Activated naive CD4-positive, alpha-beta T cell treated with anti-CD3 and anti-CD28 coated beads for 36 hours (primary cell): Measurements from ENCODE around the gene TUBA4A. TPM values are rescaled to one million over a fixed set of nuclear protein-coding genes. Genes with fewer than 3 reads are reported as not detected.
A peak's percentile ranks its signal among the peaks of the same experiment; 100 is the strongest.

Experiments used
- CTCF ChIA-PET: fragments of 350-600 bp; sonication (Branson Sonifier 250); formaldehyde crosslinking; loops from one replicate; lab custom pipeline; 2021; ENCODE audit warnings: antibody characterized with exemption; lab: Charles Lee
- DNase-seq: peaks from one replicate; pipeline ENCODE4 v3.0.0-alpha.2; 2020
- H3K27ac Mint-ChIP-seq: one replicate; pipeline ENCODE4 v1.8.0; 2021; ENCODE audit warnings: mild to moderate bottlenecking, mixed read lengths
- H3K27me3 Mint-ChIP-seq: one replicate; pipeline ENCODE4 v1.8.0; 2021; ENCODE audit warnings: low read depth, mixed read lengths
- H3K36me3 Mint-ChIP-seq: one replicate; pipeline ENCODE4 v1.8.0; 2021; ENCODE audit warnings: low read depth, mixed read lengths
- H3K4me1 Mint-ChIP-seq: one replicate; pipeline ENCODE4 v1.8.0; 2021; ENCODE audit warnings: low read depth, mixed read lengths
- H3K4me3 Mint-ChIP-seq: one replicate; pipeline ENCODE4 v1.8.0; 2021; ENCODE audit warnings: mild to moderate bottlenecking, moderate library complexity, mixed read lengths
- H3K9me3 Mint-ChIP-seq: one replicate; pipeline ENCODE4 v1.8.0; 2021; ENCODE audit warnings: mixed read lengths
- intact Hi-C: fragments of 100-400 bp; cut with micrococcal nuclease; formaldehyde crosslinking; loops from one replicate; pipeline ENCODE4 v1.15.1; 2023
- total RNA-seq, 2 experiments: library from RNA; stranded (reverse); gene quantifications; one replicate each; pipeline ENCODE4 v1.2.3, GENCODE V29; 2021

Gene TUBA4A
- total RNA-seq, 2 experiments from 2014 or later = 112 to 116 TPM

DNA sequence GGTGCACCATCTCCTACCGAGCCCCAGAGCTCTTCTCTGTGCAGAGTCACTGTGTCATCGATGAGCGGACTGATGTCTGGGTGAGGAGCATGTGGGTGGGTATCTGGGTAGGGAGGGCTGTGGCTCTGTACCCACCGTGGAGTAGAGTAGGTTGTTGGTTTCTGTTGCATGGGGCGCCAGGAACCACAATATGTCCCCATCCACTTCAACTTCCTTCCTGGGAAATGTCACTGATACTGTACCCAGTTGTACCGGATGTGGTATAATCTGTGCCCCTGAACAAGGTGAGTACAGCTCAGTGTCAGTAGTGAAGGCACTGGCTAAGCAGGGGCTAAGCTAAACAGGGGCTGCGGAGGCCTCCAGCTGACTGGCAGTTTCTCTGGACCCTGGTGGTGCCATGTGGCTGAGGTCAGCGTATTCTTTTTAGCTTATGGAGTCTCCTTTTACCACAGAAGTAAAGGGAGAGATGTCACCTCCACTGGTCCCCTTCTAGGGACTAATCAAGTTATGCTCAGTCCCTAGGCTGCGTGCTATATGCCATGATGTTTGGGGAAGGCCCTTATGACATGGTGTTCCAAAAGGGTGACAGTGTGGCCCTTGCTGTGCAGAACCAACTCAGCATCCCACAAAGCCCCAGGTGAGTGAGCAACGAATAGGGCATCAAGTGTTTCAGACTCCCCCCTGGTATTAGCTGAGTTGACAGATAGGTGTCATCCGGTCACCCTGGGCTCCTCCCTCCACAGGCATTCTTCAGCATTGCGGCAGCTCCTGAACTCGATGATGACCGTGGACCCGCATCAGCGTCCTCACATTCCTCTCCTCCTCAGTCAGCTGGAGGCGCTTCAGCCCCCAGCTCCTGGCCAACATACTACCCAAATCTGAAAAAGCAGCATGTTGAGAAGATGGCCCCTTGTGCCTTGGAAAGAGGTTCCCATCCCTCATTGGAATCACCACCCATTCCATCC is 5.8 kb downstream of the TUBA4A start:
- Mint-ChIP-seq H3K36me3 (peaks cover 42% of the 10 kb centered on the region), H3K4me3 (peak overlapping the region; percentile 63), H3K9me3 (no peaks in the 10 kb centered on the region), H3K4me1 (peaks cover 81% of the 10 kb centered on the region), H3K27me3 (no peaks in the 10 kb centered on the region), H3K27ac (peak overlapping the region; percentile 99)
- peak; percentile 74 for DNase-seq
- intact Hi-C loops = loop anchor here (5.0 kb wide), 2 partner anchors 294 to 576 kb away; partner anchors contain the start of genes CHPF, RNF25, STK36 and TMEM198
- CTCF ChIA-PET = interaction anchor here (0.8 to 3.4 kb wide), 7 partner anchors 19 to 51 kb away, joined by 4 to 25 read pairs (median 5); partner anchors contain the start of genes ABCB6, ANKZF1, ATG9A and DNAJB2

DNA sequence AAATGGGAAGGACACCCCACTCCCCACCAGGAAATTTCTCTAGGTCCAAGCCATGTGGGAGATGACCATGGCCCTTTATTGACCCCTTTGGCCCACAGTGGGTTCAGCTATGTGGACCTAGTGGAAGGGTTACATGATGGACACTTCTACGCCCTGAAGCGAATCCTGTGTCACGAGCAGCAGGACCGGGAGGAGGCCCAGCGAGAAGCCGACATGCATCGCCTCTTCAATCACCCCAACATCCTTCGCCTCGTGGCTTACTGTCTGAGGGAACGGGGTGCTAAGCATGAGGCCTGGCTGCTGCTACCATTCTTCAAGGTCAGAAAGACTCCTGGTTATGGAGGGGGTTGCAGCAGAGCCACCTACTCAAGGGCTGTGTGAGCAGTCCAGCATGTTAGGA is 7.2 kb downstream of the TUBA4A start:
- Mint-ChIP-seq H3K36me3 (peaks cover 36% of the 10 kb centered on the region), H3K4me1 (peaks cover 69% of the 10 kb centered on the region)
- no peak for DNase-seq

GRCh38 chr2:219245899-219246230 is 7.9 kb downstream of the TUBA4A start:
- DNase-seq = peak; percentile 58
- CTCF ChIA-PET = interaction anchor here (0.8 to 2.7 kb wide), 8 partner anchors 9 to 74 kb away, joined by 3 to 17 read pairs (median 8); partner anchors contain the start of genes ANKZF1, ATG9A, CNPPD1 and TUBA4A
- H3K4me3 Mint-ChIP-seq = peak overlapping the region; percentile 98
- H3K27ac Mint-ChIP-seq = peak overlapping the region; percentile 99
- H3K4me1 Mint-ChIP-seq = peaks cover 62% of the 10 kb centered on the region
- intact Hi-C loops = loop anchor here (1.0 to 5.0 kb wide), 6 partner anchors 7 to 574 kb away; partner anchors contain the start of genes ANKZF1, ATG9A, CHPF and DNAJB2
- H3K27me3 Mint-ChIP-seq = no peaks in the 10 kb centered on the region
- peaks cover 29% of the 10 kb centered on the region for H3K36me3 Mint-ChIP-seq
- H3K9me3 Mint-ChIP-seq = no peaks in the 10 kb centered on the region

More for the DNA sequence above, 7.2 kb downstream of the TUBA4A start:
- peak overlapping the region; percentile 63 for H3K4me3 Mint-ChIP-seq
- peak overlapping the region; percentile 99 for H3K27ac Mint-ChIP-seq
- H3K27me3 Mint-ChIP-seq = no peaks in the 10 kb centered on the region
- CTCF ChIA-PET = interaction anchor here (0.8 to 2.7 kb wide), 5 partner anchors 8 to 75 kb away, joined by 3 to 17 read pairs (median 8); partner anchors contain the start of gene TUBA4A
- H3K9me3 Mint-ChIP-seq = no peaks in the 10 kb centered on the region
- intact Hi-C loops = loop anchor here (5.0 kb wide), 2 partner anchors 296 to 574 kb away; partner anchors contain the start of genes CHPF, RNF25, STK36 and TMEM198

DNA sequence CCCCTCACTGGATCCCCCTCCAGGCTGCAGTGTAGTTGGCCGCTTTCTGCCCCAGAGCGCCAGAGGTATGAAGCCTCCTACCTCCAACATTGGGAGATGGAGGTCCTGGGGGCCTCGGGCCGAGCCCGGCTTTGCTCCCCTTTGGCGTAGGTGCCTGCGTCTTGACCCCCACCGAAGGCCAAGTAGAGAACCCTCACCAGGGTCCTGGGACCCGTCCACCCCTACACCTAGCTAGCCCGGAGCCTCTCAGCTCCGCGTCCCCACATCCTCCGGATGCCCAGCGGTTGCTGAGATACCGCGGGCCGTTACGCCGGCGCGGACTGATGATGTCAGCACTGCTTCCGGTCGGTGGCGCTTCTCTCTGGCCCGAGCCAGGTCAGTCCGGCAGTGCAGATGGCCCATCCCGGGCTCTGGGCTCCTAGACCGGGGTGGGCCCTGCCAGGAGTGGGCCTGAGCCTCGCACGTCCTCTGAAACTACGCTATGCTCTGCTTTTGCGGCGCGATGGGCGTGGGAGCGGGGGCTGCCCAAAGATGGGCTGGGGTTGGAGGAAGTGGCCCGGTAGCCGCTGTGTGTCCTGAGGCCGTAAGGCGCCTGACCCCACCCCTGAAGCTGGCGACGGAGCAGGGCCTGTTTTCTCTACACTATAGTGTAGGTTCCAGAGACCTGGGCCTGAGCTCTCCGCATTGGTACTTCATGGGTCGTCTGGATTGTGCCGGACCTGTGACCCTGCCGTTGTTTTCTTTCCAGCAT is 8.4 kb downstream of the TUBA4A start, which contains the start of the genes GLB1L and STK16:
GLB1L (minus strand) TSS at position 297 of the 751 bp plus-strand sequence. CDS start 1,871 bp downstream, outside the sequence.
STK16 (plus strand) TSS at position 332 of the 751 bp plus-strand sequence. CDS start 521 bp downstream, outside the sequence.
- H3K9me3 Mint-ChIP-seq = no peaks in the 10 kb centered on the region
- peak within 1 kb of the TSS; percentile 99 for H3K27ac Mint-ChIP-seq
- DNase-seq = peak; percentile 92
- peaks cover 24% of the 10 kb centered on the region for H3K36me3 Mint-ChIP-seq
- H3K4me1 Mint-ChIP-seq = peaks cover 57% of the 10 kb centered on the region
- no peaks in the 10 kb centered on the region for H3K27me3 Mint-ChIP-seq
- CTCF ChIA-PET = interaction anchor here (0.7 to 2.7 kb wide), 9 partner anchors 10 to 73 kb away, joined by 3 to 17 read pairs (median 8); partner anchors contain the start of genes ANKZF1, ATG9A, CNPPD1 and TUBA4A
- peak within 1 kb of the TSS; percentile 98 for H3K4me3 Mint-ChIP-seq
- intact Hi-C loops = loop anchor here (1.0 to 5.0 kb wide), 6 partner anchors 8 to 573 kb away; partner anchors contain the start of genes ANKZF1, ATG9A, CHPF and DNAJB2

DNA sequence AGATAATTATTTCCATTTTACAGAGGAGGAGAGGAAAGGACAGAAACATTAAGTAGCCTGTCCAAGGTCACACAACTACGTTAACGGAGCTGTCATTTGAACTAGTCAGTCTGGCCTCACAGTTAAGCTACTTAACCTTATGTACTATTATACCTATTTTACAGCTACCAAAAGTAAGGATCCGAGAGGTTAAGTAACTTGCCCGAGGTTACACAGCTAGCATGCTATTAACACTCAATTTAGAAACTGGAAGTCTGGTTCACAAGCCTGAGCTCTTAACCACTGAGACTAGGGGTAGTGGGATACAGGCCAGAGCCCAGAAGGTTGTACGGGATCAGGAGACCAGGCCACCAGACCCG is 8.9 kb downstream of the TUBA4A start:
- no peak for DNase-seq
- intact Hi-C loops = loop anchor here (1.0 to 5.0 kb wide), 6 partner anchors 9 to 572 kb away; partner anchors contain the start of genes ANKZF1, ATG9A, CHPF and DNAJB2
- peak overlapping the region; percentile 98 for H3K4me3 Mint-ChIP-seq
- H3K27me3 Mint-ChIP-seq = no peaks in the 10 kb centered on the region
- H3K9me3 Mint-ChIP-seq = no peaks in the 10 kb centered on the region
- H3K27ac Mint-ChIP-seq = peak overlapping the region; percentile 99
- CTCF ChIA-PET = interaction anchor here (0.5 to 2.7 kb wide), 10 partner anchors 10 to 73 kb away, joined by 3 to 17 read pairs (median 7); partner anchors contain the start of genes ANKZF1, ATG9A, CNPPD1 and TUBA4A
- peaks cover 51% of the 10 kb centered on the region for H3K4me1 Mint-ChIP-seq
- H3K36me3 Mint-ChIP-seq = peaks cover 20% of the 10 kb centered on the region

- H3K36me3 Mint-ChIP-seq = peaks cover 10% of the 10 kb centered on the region
- DNase-seq = no peak
- peaks cover 37% of the 10 kb centered on the region for H3K4me1 Mint-ChIP-seq
- no peaks in the 10 kb centered on the region for H3K9me3 Mint-ChIP-seq
- intact Hi-C loops = no loop called here
- H3K27ac Mint-ChIP-seq = no peak overlapping the region
- H3K4me3 Mint-ChIP-seq = peak overlapping the region; percentile 68
- no peaks in the 10 kb centered on the region for H3K27me3 Mint-ChIP-seq
- CTCF ChIA-PET = no interaction called here
These were observed 10.4 kb downstream of the TUBA4A start for GRCh38 chr2:219243291-219243761.

DNA sequence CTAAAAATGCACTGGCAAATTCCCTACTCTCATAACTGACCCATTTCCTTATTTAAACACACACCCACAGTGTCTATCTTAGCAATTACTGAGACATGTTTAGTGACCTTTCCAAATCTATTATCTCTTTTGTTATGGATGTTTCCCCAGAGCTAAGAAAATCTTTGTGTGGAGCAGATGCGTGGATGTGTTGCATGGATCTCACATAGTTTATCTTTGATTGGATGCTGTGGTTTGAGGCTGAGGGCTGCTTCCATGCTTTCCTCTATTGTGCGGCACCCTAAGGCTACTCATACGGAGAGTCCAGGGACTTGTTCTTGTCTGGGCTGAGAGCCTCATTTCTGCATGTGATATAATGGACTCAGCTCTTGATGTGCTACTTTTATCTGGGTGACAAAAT is 19.4 kb downstream of the TUBA4A start:
- no peak for DNase-seq
- CTCF ChIA-PET = interaction anchor here (0.9 to 1.1 kb wide), 2 partner anchors 61 to 64 kb away, joined by 3 to 6 read pairs; no protein-coding TSS in a partner anchor
- H3K4me3 Mint-ChIP-seq = no peak overlapping the region
- H3K9me3 Mint-ChIP-seq = no peaks in the 10 kb centered on the region
- H3K27me3 Mint-ChIP-seq = no peaks in the 10 kb centered on the region
- peaks cover 31% of the 10 kb centered on the region for H3K4me1 Mint-ChIP-seq
- intact Hi-C loops = no loop called here
- H3K27ac Mint-ChIP-seq = no peak overlapping the region
- peaks cover 54% of the 10 kb centered on the region for H3K36me3 Mint-ChIP-seq

DNA sequence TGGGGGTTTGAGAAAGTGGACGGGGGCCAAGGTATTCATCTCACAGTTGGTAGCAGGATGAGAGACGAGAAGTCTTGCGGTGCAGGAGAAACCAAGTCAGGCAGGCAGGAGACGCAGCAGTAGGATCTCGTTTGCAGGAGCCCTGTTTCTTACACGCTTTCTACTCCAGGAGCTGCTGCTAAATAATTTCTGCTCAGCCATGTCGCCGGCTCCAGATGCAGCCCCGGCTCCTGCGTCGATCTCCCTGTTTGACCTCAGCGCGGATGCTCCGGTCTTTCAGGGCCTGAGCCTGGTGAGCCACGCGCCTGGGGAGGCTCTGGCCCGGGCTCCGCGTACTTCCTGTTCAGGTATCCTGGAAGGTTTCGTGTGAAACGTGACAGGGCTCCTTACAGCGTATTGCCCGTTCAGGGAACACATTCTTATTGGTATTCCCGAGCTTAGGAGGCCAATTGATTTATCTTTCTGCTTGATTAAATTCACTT is 23.6 kb downstream of the TUBA4A start:
- DNase-seq = peak; percentile 63
- intact Hi-C loops = no loop called here
- CTCF ChIA-PET = interaction anchor here (0.9 to 2.2 kb wide), 9 partner anchors 9 to 69 kb away, joined by 3 to 8 read pairs (median 4); partner anchors contain the start of genes GLB1L and STK16
- Mint-ChIP-seq H3K27ac (peak overlapping the region; percentile 97), H3K4me1 (peaks cover 48% of the 10 kb centered on the region), H3K36me3 (peaks cover 43% of the 10 kb centered on the region), H3K27me3 (no peaks in the 10 kb centered on the region), H3K9me3 (no peaks in the 10 kb centered on the region), H3K4me3 (peak overlapping the region; percentile 96)

DNA sequence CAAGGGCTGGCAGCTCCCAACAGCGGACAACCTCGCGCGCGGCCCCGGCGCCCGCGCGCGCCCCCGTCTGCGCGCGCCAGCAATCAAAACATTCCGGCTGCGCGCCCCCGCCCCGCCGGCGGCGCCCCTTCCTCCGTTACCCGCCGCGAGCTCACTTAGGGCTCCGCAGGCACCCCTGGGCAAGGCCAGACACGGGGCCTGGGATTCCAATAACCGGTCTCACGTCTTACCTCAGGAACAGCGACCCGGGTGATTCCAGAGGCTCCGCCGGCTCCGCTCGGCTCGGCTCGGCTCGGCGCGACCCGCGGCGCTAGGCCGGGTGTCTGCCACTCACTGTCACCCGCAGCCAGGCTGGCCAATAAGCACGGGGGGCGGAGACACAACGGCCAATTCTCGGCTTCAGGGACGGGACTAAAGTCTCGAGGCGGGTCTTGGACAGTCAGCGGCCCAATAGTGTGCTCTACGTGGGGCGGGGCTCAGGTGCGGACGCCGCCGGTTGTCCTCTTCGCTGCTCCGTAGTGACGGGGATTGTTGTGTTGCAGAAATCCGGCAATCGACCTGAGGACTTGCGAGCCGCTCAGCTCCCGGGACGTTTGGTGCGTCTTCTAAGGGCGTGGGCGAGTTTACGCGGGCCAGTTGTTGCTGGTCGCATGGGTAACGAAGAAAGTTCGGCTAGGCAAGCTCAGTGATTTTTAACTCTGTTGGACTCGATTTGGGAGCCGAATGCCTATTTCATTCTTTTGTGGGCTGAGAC is 24.2 kb downstream of the TUBA4A start, which contains the start of the genes ANKZF1 and ATG9A:
ANKZF1 (plus strand) TSS at position 502 of the 754 bp plus-strand sequence. CDS start 452 bp downstream, outside the sequence.
ATG9A (minus strand) TSS at position 332 of the 754 bp plus-strand sequence. CDS start 1,612 bp downstream, outside the sequence.
- CTCF ChIA-PET = interaction anchor here (0.8 to 2.2 kb wide), 12 partner anchors 10 to 70 kb away, joined by 3 to 8 read pairs (median 4); partner anchors contain the start of genes ABCB6, GLB1L and STK16
- Mint-ChIP-seq H3K36me3 (peaks cover 44% of the 10 kb centered on the region), H3K27me3 (no peaks in the 10 kb centered on the region), H3K9me3 (no peaks in the 10 kb centered on the region), H3K4me1 (peaks cover 48% of the 10 kb centered on the region), H3K4me3 (peak within 1 kb of the TSS; percentile 96), H3K27ac (peak within 1 kb of the TSS; percentile 97)
- intact Hi-C loops = loop anchor here (1.0 to 10.0 kb wide), 12 partner anchors 11 to 661 kb away; partner anchors contain the start of genes ABCB6, CNOT9, DNAJB2 and GLB1L
- peak; percentile 99 for DNase-seq

DNA sequence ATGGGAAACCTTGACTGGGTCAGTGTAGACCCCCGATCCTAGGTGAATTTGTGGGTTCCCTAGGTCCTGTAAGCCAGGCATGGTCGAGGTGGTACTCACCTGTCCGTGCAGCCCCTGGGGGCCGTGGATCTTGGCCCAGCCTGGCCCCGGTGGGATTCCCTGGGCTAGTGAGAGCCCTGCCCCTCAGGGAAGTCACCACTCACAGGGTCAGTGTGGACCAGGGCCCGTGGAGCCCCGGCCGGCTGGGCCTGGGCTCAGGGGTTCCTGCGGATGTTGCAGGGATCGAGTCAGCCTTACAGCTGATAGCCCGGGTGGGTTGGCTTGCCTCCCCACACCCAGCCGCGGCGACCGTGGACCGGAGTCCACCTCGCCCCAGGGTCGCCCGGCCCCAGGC is 24.8 kb downstream of the TUBA4A start:
- peaks cover 43% of the 10 kb centered on the region for H3K36me3 Mint-ChIP-seq
- H3K4me1 Mint-ChIP-seq = peaks cover 44% of the 10 kb centered on the region
- H3K4me3 Mint-ChIP-seq = peak overlapping the region; percentile 96
- peak overlapping the region; percentile 53 for H3K27ac Mint-ChIP-seq
- CTCF ChIA-PET = interaction anchor here (0.8 to 2.2 kb wide), 7 partner anchors 10 to 67 kb away, joined by 3 to 8 read pairs (median 4); partner anchors contain the start of genes ABCB6, GLB1L and STK16
- no peaks in the 10 kb centered on the region for H3K9me3 Mint-ChIP-seq
- intact Hi-C loops = loop anchor here (1.0 to 10.0 kb wide), 12 partner anchors 11 to 661 kb away; partner anchors contain the start of genes ABCB6, CNOT9, DNAJB2 and GLB1L
- DNase-seq = no peak
- H3K27me3 Mint-ChIP-seq = no peaks in the 10 kb centered on the region
